GM18505 (cell line): ENCODE data around the gene SNX8.
A peak's percentile ranks its signal among the peaks of the same experiment; 100 is the strongest.

Experiments used
- ATAC-seq: cut with Tn5 transposase; IDR thresholded peaks from one replicate; pipeline ENCODE4 v1.9.1; 2021; ENCODE audit not compliant: unreplicated experiment
- POLR2A ChIP-seq: IDR thresholded peaks from 4 replicates; pipeline ENCODE4 v1.6.1; 2011; ENCODE audit warnings: borderline replicate concordance; ENCODE audit not compliant: insufficient read depth, insufficient read length; ENCODE audit errors: extremely low read depth

SNX8 gene, protein sequence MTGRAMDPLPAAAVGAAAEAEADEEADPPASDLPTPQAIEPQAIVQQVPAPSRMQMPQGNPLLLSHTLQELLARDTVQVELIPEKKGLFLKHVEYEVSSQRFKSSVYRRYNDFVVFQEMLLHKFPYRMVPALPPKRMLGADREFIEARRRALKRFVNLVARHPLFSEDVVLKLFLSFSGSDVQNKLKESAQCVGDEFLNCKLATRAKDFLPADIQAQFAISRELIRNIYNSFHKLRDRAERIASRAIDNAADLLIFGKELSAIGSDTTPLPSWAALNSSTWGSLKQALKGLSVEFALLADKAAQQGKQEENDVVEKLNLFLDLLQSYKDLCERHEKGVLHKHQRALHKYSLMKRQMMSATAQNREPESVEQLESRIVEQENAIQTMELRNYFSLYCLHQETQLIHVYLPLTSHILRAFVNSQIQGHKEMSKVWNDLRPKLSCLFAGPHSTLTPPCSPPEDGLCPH

DNA sequence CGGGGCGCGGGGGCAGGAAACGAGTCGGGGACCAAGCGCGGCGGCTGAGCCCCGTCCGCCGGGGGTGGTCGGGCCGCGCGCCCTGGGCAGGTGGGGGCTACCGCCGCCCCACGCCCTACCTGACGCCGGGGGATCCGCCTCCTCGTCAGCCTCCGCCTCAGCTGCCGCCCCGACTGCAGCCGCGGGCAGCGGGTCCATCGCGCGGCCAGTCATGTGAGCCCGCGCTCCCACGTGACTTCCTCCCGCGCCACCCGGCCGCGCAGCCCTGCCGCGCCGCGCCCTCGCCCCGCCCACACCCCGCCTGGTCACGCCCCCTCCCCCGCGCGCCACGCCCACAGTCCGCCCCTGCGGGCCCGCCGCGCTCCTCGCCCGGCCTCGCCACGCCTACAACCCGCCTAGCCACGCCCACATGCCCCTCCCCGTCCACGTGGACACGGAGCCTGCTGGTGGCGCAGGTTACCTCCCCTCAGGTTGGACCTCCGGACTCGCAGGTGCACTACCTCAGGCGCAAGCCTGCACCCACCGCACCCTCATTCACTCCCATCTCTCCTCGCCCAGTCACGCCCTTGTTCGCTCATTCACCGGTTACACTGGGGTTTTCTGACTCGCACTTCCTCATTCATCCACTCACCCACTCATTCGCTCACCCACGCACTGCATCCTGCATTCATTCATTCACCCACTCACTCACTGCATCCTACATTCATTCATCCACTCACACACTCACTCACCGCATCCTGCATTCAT lies at the start of gene SNX8:
Gene SNX8 (minus strand): TSS at position 233 of the 747 bp plus-strand sequence. CDS start 20 bp downstream, at position 213.
- peak; percentile 87 for TF ChIP-seq POLR2A
- ATAC-seq: peak; percentile 60

DNA sequence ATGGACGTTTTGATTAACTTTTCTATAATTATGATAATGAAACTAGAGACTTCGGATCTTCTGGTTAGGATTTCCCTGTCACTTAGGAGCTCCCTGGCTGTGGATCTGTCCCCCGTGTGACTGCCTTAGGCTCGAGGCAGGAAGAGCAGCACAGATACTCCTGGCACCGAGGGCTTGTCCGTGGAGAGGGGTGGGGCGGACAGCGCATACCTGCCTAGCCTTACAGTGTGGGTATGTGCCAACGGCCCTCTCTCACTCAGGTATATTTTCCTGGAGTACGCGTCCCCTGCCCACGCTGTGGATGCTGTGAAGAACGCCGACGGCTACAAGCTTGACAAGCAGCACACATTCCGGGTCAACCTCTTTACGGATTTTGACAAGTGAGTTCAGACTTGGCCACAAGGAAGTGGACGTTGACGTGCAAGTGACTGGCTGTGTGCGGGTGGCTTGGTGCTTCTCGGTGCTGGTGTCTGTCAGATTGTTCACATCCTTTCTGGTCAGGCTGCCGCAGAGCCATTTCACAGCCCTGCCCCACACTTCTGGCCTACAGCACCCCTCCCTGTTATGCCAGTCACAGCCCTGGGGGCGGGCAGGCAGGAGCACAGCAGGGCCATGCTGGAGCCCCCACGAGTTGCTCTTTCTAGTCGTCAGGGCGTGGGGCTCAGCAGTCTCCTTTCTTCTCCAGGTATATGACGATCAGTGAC lies 48.3 kb upstream of the SNX8 start:
- no peak for ATAC-seq
- no peak for TF ChIP-seq POLR2A

DNA sequence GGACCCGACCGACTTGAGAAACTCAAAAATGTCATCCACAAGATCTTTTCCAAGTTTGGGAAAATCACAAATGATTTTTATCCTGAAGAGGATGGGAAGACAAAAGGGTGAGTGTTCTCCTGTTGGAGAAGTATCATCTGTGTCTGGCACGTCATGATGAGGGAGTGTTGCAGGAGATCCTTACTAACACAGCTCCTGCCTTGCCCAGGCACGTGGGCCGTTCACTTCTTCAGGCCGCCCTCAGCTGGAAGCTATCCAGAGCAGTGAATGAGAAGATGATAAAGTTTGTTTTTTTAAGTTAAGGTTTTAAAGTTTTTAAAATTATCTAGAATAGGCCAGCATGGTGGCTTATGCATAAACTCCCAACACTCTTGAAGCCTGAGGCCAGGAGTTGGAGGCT lies 46.6 kb upstream of the SNX8 start:
- TF ChIP-seq POLR2A: no peak

DNA sequence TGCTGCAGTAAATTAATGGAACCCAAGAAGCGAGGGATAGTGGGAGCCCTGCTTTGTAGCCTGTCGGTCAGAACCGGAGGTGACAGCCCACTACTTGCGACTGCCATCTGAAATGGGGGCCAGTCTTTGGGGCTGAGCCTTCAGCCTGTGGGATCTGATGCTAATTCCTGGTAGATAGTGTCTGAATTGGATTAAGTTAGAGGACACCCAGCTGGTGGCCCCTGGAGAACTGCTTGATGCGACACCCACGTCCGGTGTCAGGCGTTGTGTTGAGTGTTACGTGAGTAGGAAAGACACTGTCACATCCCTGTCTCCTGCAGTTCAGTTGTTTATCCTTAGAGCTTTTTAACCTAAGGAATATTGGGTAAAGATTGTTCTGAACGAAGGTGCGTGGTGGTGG lies 45.4 kb upstream of the SNX8 start:
- no peak for TF ChIP-seq POLR2A

More for the DNA sequence above, 46.6 kb upstream of the SNX8 start:
- ATAC-seq: no peak

DNA sequence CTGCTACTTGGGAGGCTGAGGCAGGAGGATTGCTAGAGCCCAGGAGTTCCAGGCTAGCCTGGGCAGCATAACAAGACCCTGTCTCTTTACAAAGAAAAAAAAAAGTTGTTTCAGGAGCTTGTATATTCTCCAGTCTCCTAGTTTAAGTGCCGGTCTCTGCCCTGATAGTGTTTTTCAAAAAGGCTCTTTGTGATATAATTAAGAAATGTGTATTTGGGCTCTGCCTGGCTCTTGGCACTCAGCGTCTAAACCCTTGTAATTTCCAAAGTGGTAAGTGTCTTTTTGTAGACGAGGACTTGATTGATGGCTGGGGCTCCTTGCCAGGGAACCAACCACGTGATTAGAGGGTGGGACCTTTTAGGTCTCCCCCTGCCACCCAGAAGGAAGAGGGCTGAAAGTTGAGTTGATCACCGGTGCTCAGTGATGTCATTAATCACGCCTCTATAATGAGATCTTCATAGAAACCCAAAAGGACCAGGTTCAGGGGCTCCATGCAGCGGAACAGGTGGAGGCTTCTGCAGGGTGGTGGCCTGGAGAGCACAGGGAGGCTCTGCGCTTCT lies 44.8 kb upstream of the SNX8 start:
- ATAC-seq: no peak
- no peak for TF ChIP-seq POLR2A

More for the DNA sequence above, 45.4 kb upstream of the SNX8 start:
- no peak for ATAC-seq

DNA sequence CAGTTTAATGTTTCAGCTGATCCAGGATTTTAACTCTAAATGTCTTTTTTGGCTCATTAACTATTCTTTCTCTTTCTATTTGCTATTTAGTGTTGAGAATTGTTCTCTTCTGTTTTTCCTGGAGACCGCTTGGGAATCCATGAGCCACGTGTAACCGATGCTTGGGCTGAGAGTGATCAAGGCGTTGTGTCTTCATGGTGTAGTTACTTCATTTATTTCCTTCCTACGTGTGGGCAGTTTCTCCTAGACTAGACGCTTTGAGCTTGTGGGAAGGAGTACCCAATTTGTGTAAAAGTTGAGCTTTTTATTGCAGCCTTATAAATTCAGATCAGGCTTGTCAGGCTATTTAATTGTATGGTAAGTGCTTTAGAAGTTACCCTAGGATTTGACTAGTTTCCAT lies 43.3 kb upstream of the SNX8 start:
- no peak for TF ChIP-seq POLR2A
- no peak for ATAC-seq

DNA sequence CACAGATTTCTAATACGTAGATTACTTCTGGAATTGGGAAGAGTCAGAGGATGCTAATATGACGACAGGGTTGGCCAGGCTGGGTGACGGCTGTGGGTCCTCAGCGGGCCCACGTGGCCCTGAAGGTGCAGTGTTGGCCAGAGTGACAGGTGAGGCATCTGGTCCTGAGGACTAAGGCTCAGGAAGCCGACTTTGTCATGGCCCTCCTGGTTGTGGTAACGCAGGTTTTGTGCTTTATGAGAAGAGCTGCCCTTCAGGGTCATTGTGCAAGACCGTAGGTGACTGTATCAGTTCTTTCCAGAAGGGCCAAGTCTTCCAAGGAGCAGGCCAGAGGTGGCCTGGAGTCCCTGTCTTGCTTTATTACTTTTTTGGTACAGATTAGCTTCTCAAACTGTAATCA lies 42.9 kb upstream of the SNX8 start:
- TF ChIP-seq POLR2A: no peak
- ATAC-seq: no peak

DNA sequence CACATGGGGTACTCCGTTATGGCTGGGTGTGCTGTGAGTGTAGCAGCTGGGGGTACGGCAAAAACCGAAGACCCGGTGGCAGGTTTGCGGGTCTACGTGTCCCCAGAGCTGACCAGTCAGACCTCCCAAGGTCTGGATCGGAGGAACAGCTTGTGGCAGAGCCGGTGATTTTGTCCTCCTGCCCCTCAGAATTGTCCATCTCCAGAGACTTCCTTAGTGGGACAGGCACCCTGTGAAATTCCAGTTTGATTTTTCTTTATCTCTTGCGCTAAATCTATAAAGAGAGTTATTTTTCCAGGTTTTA lies 41.4 kb upstream of the SNX8 start:
- no peak for ATAC-seq
- TF ChIP-seq POLR2A: no peak

DNA sequence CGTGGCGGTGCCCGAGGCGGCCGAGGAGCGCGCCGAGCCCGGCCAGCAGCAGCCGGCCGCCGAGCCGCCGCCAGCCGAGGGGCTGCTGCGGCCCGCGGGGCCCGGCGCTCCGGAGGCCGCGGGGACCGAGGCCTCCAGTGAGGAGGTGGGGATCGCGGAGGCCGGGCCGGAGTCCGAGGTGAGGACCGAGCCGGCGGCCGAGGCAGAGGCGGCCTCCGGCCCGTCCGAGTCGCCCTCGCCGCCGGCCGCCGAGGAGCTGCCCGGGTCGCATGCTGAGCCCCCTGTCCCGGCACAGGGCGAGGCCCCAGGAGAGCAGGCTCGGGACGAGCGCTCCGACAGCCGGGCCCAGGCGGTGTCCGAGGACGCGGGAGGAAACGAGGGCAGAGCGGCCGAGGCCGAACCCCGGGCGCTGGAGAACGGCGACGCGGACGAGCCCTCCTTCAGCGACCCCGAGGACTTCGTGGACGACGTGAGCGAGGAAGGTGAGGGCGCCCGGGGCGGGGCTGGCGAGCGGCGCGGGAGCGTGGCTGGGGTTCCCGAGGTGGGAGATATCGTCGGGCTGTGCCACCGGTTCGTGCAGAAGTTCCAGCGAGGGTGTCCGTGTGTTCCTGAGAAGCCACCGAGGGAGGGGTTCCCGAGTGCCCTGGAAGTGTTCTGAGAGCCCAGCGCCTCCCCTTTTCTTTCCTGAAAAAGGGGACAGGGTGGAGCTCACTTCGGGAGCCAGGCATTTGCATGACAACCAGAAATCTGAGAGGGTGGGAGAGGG lies 40.9 kb upstream of the SNX8 start:
- peak; percentile 22 for ATAC-seq
- no peak for TF ChIP-seq POLR2A

DNA sequence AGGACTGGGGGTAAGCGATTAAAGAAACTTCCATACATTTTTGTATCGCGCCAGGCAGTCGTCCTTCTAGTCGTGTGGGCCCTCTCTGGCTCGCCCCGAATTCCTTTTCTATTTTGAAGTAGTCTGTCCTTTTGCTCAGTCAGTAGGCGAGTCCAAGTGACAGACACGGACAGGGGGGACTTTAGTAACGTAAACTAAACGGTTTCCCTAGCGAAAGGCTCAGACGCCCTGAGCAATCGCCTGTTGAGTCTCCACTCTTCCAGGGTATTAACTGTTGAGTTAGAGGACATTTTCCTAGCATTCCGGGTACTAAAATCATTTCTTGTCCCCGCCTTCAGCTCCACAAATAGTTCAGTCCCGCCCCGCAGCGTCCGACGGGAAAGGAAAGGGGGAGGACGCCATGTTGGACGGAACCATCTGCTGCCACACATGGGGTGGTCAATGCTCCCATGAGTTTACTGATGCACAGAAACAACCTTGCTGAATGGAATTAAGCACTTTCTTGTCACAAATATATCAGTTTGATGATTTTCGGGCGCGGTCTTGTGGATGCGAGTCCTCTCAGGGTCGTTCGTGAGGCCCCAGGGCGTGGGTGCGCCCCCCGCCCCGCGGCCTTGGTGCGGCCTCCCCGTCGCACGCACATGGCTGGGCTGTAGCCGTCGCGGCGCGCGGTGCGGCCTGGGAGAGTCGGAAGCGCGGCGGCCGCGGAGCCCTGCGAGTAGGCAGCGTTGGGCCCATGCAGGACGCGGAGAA lies 40.1 kb upstream of the SNX8 start, which contains the start of gene EIF3B:
Gene EIF3B (plus strand): TSS at position 642 of the 753 bp plus-strand sequence. CDS start 95 bp downstream, at position 737.
- peak; percentile 90 for TF ChIP-seq POLR2A
- peak; percentile 80 for ATAC-seq

DNA sequence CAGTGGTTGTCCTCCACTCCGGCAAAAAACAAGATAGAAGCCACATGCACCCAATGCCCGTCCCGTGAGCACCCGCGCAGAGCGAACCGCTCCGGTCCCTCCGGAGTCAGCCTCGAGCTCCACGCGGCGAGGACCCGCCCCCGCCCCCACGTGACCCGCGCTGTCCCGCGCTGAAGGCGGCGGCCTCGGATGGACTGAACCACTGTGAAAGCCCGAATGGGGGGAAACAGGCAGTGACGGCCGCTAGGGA lies 39.6 kb upstream of the SNX8 start:
- ATAC-seq: peak; percentile 47
- peak; percentile 84 for TF ChIP-seq POLR2A

DNA sequence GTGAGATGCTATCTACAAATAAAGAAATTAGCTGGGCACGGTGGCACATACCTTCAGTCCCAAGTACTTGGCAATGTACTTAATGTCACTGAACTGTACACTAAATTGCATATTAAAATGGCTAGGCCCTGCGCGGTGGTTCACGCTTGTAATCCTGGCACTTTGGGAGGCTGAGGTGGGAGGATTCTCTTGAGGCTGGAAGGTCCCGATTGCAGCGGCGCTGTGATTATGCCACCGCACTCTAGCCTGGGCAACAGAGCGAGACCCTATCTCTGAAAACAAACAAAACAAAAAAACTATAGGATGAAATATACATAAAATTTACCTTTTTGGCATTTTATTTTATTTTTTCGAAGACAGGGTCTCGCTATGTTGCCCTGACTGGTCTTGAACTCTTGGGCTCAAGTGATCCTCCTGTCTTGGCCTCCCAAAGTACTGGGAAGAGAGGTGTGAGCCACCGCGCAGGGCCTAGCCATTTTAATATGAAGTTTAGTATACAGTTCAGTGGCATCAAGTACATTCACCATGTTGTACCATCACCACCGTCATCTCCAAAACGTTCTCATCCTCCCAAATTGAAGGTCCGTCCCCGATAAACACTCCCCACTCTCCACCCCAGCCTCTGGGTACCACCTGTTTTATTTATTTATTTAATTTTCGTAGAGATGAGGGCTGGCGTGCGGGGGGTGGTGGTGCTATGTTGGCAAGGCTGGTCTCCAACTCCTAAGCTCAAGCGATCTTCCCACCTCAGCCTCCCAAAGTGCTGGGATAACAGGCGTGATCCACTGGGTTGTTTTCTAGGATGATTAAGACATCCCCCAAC lies 39.1 kb upstream of the SNX8 start:
- no peak for ATAC-seq
- TF ChIP-seq POLR2A: no peak

DNA sequence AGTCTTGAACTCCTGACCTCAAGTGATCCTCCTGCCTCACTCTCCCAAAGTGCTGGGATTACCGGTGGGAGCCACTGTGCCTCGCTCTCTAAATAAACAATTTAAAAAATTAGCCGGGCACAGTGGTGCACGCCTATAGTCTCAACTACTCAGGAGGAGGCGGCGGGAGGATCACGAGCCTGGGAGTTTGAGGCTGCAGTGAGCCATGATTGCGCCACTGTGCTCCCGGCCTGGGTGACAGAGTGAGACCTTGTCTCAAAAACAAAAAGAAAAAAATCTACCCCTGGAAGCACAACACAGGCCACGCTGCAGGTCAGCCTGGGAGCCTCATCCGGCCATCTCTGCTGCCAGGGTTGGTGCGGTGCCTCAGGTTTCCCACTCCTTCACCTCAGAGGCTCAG lies 36.6 kb upstream of the SNX8 start:
- ATAC-seq: no peak
- no peak for TF ChIP-seq POLR2A
